ENCODE results near the gene TGM4.
A peak's percentile ranks its signal among the peaks of the same experiment; 100 is the strongest.
"Not testable (repeated sequence)": the region's sequence is repeated elsewhere in the genome, so short reads cannot be mapped to it uniquely, and the experiment has no call there.

TGM4 gene

GRCh38 chr3:44874308-44874707, at the start of gene TGM4:
Gene TGM4 (plus strand): TSS chr3:44874608. CDS start chr3:44874679, 71 bp downstream.
- no peak for DNase-seq

- DNase-seq = no peak
These were observed 49.0 kb upstream of the TGM4 start for GRCh38 chr3:44825264-44825925.

- DNase-seq = no peak
These were observed 47.2 kb upstream of the TGM4 start for GRCh38 chr3:44827196-44827595.

GRCh38 chr3:44831232-44831631, 43.2 kb upstream of the TGM4 start:
- DNase-seq = no peak

- DNase-seq = no peak
These were observed 42.4 kb upstream of the TGM4 start for GRCh38 chr3:44832032-44832431.

GRCh38 chr3:44832965-44833364, 41.4 kb upstream of the TGM4 start:
- DNase-seq = no peak

- no peak for DNase-seq
These were observed 41.0 kb upstream of the TGM4 start for GRCh38 chr3:44833394-44833793.

- no peak for DNase-seq
These were observed 38.7 kb upstream of the TGM4 start for GRCh38 chr3:44835684-44836083.

- DNase-seq = no peak
These were observed 32.0 kb upstream of the TGM4 start for GRCh38 chr3:44842376-44842775.

GRCh38 chr3:44845528-44846520, 28.6 kb upstream of the TGM4 start:
- DNase-seq = no peak

- DNase-seq = no peak
These were observed 25.8 kb upstream of the TGM4 start for GRCh38 chr3:44848634-44849033.

- not testable (repeated sequence) for DNase-seq
These were observed 17.7 kb upstream of the TGM4 start for GRCh38 chr3:44856663-44857062.

- DNase-seq = no peak
These were observed 14.3 kb upstream of the TGM4 start for GRCh38 chr3:44860117-44860516.

GRCh38 chr3:44861412-44862225, 12.8 kb upstream of the TGM4 start, which contains the start of gene TMEM42:
Gene TMEM42 (plus strand): TSS chr3:44861912. CDS start chr3:44861925, 13 bp downstream.
- peak; percentile 88 for DNase-seq

GRCh38 chr3:44862226-44862637, 12.2 kb upstream of the TGM4 start:
- DNase-seq = no peak

GRCh38 chr3:44865272-44866035, 9.0 kb upstream of the TGM4 start:
- no peak for DNase-seq

- DNase-seq = no peak
These were observed 6.8 kb upstream of the TGM4 start for GRCh38 chr3:44867421-44868111.

- DNase-seq = no peak
These were observed 3.9 kb upstream of the TGM4 start for GRCh38 chr3:44870375-44871061.

- no peak for DNase-seq
These were observed 1.2 kb downstream of the TGM4 start for GRCh38 chr3:44875596-44875995.

- DNase-seq = no peak
These were observed 2.9 kb downstream of the TGM4 start for GRCh38 chr3:44877333-44877732.

- no peak for DNase-seq
These were observed 5.9 kb downstream of the TGM4 start for GRCh38 chr3:44880284-44880683.

All from KG1 (cell line).